Smooth muscle cell (in vitro differentiated cells): ENCODE measurements around the gene ACO2. TPM values are rescaled to one million over a fixed set of nuclear protein-coding genes. Genes with fewer than 3 reads are reported as not detected.

ENCODE experiments used
- DNase-seq: peaks from one replicate; lab custom pipeline; 2025; ENCODE audit not compliant: unreplicated experiment; lab: John Stamatoyannopoulos, UW
- H2AFZ ChIP-seq: fragments of 200-600 bp; sonication (generic); 2 replicates; pipeline ENCODE4 v1.6.0; 2016; ENCODE audit warnings: antibody characterized with exemption, low read depth, mild to moderate bottlenecking
- H3F3A ChIP-seq: fragments of 200-600 bp; sonication (generic); 2 replicates; pipeline ENCODE4 v1.6.0; 2017; ENCODE audit warnings: antibody characterized with exemption, low read depth
- H3K27ac ChIP-seq: fragments of 200-600 bp; sonication (generic); 2 replicates; pipeline ENCODE4 v1.5.1; 2016; ENCODE audit warnings: low read depth, mild to moderate bottlenecking
- H3K27me3 ChIP-seq: fragments of 200-600 bp; sonication (generic); 2 replicates; pipeline ENCODE4 v1.6.1; 2016; ENCODE audit warnings: low read depth, mild to moderate bottlenecking
- H3K36me3 ChIP-seq: fragments of 200-600 bp; sonication (generic); 2 replicates; pipeline ENCODE4 v1.5.1; 2016; ENCODE audit warnings: low read depth
- H3K4me1 ChIP-seq: fragments of 200-600 bp; sonication (generic); 2 replicates; pipeline ENCODE4 v1.5.1; 2016; ENCODE audit warnings: low read depth
- H3K4me2 ChIP-seq: fragments of 200-600 bp; sonication (generic); 2 replicates; pipeline ENCODE4 v1.6.0; 2016; ENCODE audit warnings: mild to moderate bottlenecking
- H3K4me3 ChIP-seq: fragments of 200-600 bp; sonication (generic); 2 replicates; pipeline ENCODE4 v1.5.1; 2016; ENCODE audit warnings: mild to moderate bottlenecking
- H3K79me2 ChIP-seq: fragments of 200-600 bp; sonication (generic); 2 replicates; pipeline ENCODE4 v1.6.0; 2016; ENCODE audit warnings: low read depth, mild to moderate bottlenecking
- H3K9ac ChIP-seq: fragments of 200-600 bp; sonication (generic); 2 replicates; pipeline ENCODE4 v1.6.0; 2016; ENCODE audit warnings: low read depth
- H3K9me3 ChIP-seq: fragments of 200-600 bp; sonication (generic); replicated peaks from 2 replicates; pipeline ENCODE4 v1.5.1; 2016; ENCODE audit warnings: low read depth
- H4K20me1 ChIP-seq: fragments of 200-600 bp; sonication (generic); 2 replicates; pipeline ENCODE4 v1.6.0; 2016; ENCODE audit warnings: low read depth
- WGBS: methylation state at CpG from one replicate; pipeline ENCODE4 v1.1.7; 2016; ENCODE audit warnings: low lambda C conversion rate; 5-methylcytosine and 5-hydroxymethylcytosine counted together
- polyA plus RNA-seq: library from polyadenylated mRNA; unstranded; fragments of >200 nt; fragmentation: Nextera tagmentation; extraction: Ambion mirVana; gene quantifications from 2 replicates; pipeline ENCODE4 v1.2.1, GENCODE V29; 2016
- total RNA-seq: library from RNA; depleted of rRNA; stranded (reverse); fragments of >200 nt; gene quantifications from 2 replicates; pipeline ENCODE4 v1.2.3, GENCODE V29; 2014
- TF ChIP-seq, protein P1 (sequence below): fragments of 200-600 bp; sonication (generic); IDR thresholded peaks from 2 replicates; pipeline ENCODE4 v1.5.1; 2017; ENCODE audit warnings: borderline replicate concordance, mild to moderate bottlenecking, antibody characterized with exemption; ENCODE audit not compliant: insufficient read depth, poor library complexity, severe bottlenecking

ACO2 gene
- total and polyA plus RNA-seq, 2 experiments from 2014 or later: 33.0 to 72.1 TPM

DNA sequence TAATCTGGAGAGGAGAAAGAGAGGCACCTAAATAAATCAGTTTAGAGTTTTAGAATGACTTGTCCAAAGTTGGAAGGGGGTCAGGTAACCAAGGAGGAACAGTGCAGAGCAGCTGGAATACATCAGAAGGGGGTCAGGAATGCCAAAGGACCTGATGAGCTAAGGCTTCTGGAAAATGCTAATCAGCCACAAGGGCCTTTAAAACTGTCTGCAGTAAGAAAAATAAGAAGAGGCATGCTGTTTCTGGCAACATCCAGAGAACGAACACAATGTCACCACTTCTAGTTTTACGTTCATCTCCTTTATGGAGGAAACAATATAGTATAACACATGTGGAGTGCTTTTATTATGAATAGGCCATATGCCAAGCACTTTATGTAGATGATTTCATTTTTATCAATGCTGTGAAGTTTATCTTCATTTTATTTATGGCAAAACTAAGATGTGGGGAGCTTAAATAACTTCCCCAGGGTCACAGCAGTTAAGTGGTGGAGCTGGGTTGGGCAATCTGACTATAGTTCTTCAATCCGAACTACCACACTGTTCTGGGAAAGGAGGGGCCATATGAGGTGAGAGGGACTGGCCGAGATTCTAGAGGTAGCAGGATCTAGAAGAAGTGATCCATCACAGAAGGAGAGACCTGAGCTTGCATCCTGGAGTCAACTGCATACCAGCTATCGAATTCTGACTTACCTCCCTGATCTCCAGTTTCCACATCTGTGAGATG, 22.6 kb downstream of the ACO2 start:
- WGBS: 68% methylated on average over 5 of the region's 5 CpGs

DNA sequence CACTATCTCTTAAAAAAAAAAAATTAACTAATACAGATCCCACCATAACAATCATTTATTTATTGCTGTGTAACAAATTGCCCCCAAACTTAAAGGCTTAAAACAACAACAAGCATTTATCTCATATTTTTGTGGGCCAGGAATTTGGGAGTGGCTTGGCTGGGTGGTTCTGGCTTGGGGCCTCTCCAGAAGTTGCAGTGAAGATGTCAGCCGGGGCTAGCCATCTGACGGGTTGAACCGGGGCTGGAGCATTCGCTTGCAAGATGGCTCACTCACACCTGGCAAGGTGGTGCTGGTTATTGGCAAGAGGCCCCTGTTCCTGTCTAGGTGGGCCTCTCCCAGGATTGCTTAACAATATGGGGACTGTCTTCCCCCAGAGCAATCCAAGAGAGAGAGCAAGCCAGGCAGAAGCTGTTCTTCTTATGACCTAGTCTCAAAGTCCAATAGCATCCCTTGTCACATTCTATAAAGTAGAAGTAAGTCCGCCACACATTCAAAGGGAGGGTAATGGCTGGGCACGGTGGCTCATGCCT, 29.5 kb downstream of the ACO2 start:
- no peak overlapping the region for H3K9ac ChIP-seq
- no peak overlapping the region for H3K27ac ChIP-seq
- no peaks in the 10 kb centered on the region for H3K9me3 ChIP-seq
- H3F3A ChIP-seq: no peaks in the 10 kb centered on the region
- H3K36me3 ChIP-seq: no peaks in the 10 kb centered on the region
- no peaks in the 10 kb centered on the region for H3K4me1 ChIP-seq
- peaks cover 87% of the 10 kb centered on the region for H4K20me1 ChIP-seq
- 91% methylated on average over 6 of the region's 6 CpGs for WGBS
- H3K27me3 ChIP-seq: no peaks in the 10 kb centered on the region
- DNase-seq: no peak
- no peak overlapping the region for H3K4me2 ChIP-seq
- H2AFZ ChIP-seq: no peak overlapping the region
- H3K4me3 ChIP-seq: no peak overlapping the region
- TF ChIP-seq, protein P1, sequence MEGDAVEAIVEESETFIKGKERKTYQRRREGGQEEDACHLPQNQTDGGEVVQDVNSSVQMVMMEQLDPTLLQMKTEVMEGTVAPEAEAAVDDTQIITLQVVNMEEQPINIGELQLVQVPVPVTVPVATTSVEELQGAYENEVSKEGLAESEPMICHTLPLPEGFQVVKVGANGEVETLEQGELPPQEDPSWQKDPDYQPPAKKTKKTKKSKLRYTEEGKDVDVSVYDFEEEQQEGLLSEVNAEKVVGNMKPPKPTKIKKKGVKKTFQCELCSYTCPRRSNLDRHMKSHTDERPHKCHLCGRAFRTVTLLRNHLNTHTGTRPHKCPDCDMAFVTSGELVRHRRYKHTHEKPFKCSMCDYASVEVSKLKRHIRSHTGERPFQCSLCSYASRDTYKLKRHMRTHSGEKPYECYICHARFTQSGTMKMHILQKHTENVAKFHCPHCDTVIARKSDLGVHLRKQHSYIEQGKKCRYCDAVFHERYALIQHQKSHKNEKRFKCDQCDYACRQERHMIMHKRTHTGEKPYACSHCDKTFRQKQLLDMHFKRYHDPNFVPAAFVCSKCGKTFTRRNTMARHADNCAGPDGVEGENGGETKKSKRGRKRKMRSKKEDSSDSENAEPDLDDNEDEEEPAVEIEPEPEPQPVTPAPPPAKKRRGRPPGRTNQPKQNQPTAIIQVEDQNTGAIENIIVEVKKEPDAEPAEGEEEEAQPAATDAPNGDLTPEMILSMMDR: no peak
- peaks cover 42% of the 10 kb centered on the region for H3K79me2 ChIP-seq

More for the DNA sequence above, 22.6 kb downstream of the ACO2 start:
- Histone ChIP-seq H3K27me3 (no peaks in the 10 kb centered on the region), H3K9ac (no peak overlapping the region), H3K79me2 (peaks cover 88% of the 10 kb centered on the region), H3K36me3 (no peaks in the 10 kb centered on the region), H3K27ac (no peak overlapping the region), H3K9me3 (no peaks in the 10 kb centered on the region), H2AFZ (no peak overlapping the region), H4K20me1 (peaks cover 100% of the 10 kb centered on the region), H3K4me2 (no peak overlapping the region), H3K4me3 (no peak overlapping the region), H3F3A (no peaks in the 10 kb centered on the region), H3K4me1 (peaks cover 6% of the 10 kb centered on the region)
- TF ChIP-seq, protein P1: no peak
- DNase-seq: no peak

DNA sequence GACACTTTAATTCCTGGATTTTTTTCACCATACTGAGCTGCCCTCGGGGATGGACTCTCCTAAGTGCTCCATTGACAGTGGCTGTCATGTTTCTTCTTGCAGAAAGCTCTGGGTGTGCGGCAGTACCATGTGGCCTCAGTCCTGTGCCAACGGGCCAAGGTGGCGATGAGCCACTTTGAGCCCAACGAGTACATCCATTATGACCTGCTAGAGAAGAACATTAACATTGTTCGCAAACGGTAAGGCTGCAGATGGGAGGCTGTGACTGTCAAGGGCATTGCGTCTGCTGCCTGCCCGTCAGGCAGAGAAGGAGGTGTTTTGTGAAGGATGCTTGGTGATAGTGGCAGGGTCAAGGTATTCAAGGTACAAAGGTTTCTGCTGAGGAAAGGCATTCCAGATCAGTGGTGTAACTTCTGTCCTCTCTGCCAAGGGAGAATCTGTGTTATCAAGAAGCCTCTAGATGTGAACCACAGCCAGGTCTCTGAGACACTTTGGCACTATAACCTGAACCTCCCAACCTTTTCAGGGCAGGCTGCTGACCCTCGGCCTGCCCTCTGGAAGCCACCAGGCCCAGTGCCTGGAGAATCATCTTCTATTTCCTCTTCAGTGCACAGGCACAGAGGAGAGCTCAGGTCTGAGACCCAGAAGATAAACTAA, 30.8 kb downstream of the ACO2 start:
- H3K36me3 ChIP-seq: no peaks in the 10 kb centered on the region
- no peaks in the 10 kb centered on the region for H3F3A ChIP-seq
- H3K27me3 ChIP-seq: no peaks in the 10 kb centered on the region
- H3K4me2 ChIP-seq: no peak overlapping the region
- H3K4me3 ChIP-seq: no peak overlapping the region
- no peaks in the 10 kb centered on the region for H3K9me3 ChIP-seq
- H2AFZ ChIP-seq: no peak overlapping the region
- no peaks in the 10 kb centered on the region for H3K4me1 ChIP-seq
- peaks cover 29% of the 10 kb centered on the region for H3K79me2 ChIP-seq
- H3K27ac ChIP-seq: no peak overlapping the region
- TF ChIP-seq, protein P1: no peak
- peaks cover 77% of the 10 kb centered on the region for H4K20me1 ChIP-seq
- WGBS: 96% methylated on average over 10 of the region's 10 CpGs
- DNase-seq: no peak
- H3K9ac ChIP-seq: no peak overlapping the region
